Measurements from ENCODE around the gene NPAS1.

NPAS1 gene

DNA sequence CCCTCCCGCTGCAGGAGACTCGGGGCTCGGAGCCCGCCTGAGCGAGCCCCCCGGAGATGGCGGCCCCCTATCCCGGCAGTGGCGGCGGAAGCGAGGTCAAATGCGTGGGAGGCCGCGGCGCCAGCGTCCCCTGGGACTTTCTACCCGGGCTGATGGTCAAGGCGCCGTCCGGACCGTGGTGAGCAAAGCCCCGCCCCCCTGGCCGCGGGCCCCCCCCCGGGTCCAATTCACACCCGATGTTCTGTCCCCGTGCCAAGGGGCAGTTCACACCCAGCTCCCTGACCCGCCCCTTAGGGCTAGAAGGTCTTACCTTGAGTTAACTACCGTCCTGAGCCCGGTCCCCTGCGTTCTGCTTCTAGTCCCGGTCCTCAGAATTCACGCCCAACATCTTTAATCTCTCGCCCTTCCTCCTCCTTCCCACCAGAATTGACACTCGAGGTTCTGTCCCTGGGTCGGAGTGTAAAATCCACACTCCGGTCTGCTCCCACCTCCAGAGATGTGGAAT lies 1.4 kb downstream of the NPAS1 start:
- no peak for DNase-seq (ENCODE audit: low read depth in 2 of 2)

DNA sequence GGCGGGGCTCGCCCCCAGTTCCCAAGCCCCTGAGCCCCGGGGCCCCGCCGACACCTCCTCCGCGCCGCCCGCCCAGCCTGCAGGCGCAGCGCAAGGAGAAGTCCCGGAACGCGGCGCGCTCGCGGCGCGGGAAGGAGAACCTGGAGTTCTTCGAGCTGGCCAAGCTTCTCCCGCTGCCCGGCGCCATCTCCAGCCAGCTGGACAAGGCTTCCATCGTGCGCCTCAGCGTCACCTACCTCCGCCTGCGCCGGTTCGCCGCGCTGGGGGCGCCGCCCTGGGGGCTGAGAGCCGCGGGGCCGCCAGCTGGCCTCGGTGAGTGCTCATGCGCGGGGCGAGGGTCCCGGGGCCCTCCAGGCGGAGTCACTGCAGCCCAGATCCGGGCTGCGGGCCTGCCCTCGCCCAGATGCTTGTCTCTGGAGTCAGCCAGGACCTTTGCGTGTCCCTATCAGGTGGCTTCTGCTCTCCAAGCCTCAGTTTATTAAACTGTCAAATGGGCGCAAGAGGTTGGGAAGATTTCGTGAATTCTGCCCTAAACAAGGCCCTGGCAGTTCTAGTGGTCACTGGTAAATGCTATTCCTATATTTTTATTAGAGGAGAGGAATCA lies 2.0 kb downstream of the NPAS1 start:
- no peak for DNase-seq (ENCODE audit: low read depth in 2 of 2)

DNA sequence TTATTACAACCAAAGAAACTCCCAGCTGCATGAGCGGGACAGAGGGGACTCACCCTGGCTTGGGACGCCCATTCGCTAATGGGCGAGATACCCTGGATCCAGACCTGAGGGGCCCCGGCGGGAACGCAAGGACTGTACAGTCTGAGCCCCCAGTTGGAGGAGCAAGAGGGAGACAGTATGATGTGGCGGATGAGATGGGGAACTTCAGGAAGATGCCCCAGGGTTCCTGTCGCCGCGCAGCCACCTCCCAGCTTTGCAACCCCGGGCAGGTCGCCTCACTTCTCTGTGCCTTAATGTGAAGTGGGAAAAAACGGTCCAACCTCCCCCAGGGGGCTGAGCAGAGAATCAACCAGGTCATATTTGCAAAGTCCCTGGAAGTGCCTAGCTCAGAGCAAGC lies 2.5 kb downstream of the NPAS1 start:
- DNase-seq (ENCODE audit: low read depth in 2 of 2) = no peak

GRCh38 chr19:47022541-47023447 lies 3.2 kb downstream of the NPAS1 start:
- no peak for DNase-seq (ENCODE audit: low read depth in 2 of 2)

DNA sequence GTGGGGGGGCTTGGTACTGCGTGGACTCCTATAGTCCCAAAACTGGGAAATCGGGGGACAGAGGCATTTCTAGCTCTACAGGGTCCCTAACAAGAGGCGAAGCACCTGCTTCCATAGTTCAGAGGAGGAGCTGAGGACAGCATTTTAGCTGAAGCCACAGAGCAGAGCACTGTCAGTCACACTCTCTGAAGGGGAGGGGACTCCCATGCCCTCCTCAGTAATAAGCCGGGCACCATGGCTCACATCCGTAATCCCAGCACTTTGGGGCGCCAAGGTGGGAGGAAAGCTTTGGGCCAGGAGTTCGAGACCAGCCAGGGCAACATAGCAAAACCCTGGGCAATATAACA lies 3.8 kb downstream of the NPAS1 start:
- no peak for DNase-seq (ENCODE audit: low read depth in 2 of 2)

GRCh38 chr19:47024502-47024901 lies 4.9 kb downstream of the NPAS1 start:
- DNase-seq (ENCODE audit: low read depth in 2 of 2) = no peak

DNA sequence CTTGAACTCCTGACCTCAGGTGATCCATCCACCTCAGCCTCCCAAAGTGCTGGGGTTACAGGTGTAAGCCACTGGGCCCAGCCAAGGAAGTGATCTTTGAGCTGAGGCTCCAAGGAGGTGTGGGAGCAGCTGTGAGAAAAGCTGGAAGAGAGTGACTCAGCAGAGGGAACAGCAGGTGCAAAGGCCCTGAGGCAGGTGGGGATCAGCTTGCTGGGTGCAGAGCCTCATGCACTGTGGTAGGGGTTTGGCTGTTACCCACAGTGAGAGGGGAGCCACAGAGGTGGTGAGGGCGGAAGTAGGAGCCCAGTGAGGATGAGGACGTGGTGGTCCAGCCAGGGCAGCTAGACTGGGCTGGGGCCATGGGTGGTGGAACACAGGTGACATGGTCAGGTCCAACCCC lies 6.5 kb downstream of the NPAS1 start:
- no peak for DNase-seq (ENCODE audit: low read depth in 2 of 2)

GRCh38 chr19:47026889-47027288 lies 7.3 kb downstream of the NPAS1 start:
- no peak for DNase-seq (ENCODE audit: low read depth in 2 of 2)

DNA sequence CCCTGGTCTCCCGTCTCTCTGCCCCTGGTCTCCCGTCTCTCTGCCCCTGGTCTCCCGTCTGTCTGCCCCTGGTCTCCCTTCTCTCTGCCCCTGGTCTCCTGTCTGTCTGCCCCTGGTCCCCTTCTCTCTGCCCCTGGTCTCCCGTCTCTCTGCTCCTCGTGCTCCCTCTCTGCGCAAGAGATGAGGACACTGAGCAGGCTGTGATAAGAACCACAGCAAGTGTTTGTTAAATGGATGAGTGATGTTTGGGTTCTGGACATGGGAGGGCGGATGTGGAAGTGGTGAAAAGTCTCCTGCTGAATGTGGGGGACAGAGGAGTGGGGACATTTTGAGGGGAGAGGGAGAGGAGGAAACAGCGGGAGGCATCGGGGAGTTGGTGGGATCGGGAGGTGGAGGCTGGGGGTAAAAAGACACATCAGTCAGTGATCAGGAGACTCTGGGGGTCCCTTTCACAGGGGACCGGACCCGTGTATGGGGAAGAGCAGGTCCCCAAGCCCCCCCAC lies 8.0 kb downstream of the NPAS1 start:
- no peak for DNase-seq (ENCODE audit: low read depth in 2 of 2)

GRCh38 chr19:47028195-47028601 lies 8.6 kb downstream of the NPAS1 start:
- DNase-seq (ENCODE audit: low read depth in 2 of 2) = no peak

DNA sequence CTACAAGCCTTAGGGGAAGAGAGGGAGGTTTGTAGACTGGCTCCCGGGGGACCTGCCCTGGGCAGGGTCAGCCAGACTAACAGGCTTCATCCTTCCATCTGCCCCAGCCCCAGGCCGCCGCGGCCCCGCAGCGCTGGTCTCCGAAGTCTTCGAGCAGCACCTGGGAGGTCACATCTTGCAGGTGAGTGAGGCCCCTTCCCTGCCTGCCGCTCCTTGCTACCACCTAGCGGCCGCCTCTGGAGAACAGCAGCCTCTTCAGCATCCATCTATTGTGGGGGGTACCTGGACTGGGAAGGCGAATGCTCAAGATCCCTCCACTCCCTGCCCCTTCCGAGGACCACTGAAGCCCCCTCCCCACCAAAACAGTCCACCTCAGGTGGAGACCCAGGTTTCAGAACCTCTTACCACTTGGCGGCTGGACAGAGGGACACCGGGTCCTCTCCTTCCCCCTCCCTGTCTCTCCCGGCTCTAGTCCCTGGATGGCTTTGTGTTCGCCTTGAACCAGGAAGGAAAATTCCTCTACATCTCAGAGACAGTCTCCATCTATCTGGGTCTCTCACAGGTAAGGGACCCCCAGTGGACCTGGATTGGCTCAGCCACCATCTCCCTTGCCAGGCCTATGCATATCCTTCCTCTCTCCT lies 12.7 kb downstream of the NPAS1 start:
- peak; percentile 44 to 54 for DNase-seq (ENCODE audit: low read depth in 2 of 2)

DNA sequence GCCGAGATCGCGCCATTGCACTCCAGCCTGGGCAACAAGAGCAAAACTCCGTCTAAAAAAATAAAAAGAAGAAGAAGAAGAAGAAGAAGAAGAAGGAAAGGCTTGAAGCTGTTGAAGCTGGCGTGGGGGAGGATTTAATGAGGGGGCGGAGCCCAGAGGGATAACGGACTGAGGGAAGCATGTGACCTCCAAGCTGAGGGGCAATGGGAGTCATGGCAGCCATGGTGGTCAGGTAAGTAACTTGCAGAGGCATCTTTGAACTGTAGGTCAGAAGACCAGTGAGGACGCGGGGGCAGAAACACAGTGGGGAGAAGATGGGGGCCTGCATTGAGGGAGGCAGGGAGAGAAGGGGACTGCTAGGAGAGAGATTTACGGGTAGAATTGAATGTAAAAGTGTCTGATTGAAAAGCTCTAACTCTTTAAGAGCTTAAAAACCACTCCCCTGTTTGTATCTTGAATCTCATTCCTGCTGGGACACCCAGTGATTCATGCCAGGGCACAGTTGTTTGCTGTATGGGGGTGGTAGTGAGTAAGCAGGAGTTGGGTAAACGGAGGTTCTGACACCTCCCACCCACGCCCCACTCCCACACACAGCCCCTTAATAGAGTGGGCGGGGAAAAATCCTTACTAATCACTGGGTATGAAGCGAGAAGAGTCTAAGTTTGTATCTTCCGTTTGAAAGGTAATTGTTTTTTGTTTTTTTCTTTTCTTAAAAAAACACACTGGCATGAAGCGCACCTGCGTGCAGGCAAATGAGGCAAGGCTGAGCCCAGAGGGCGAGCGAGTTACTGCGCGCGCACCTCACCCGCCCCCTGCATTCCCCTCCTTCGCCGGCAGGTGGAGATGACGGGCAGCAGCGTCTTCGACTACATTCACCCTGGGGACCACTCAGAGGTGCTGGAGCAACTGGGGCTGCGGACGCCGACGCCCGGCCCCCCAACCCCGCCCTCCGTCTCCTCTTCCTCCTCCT lies 15.8 kb downstream of the NPAS1 start:
- DNase-seq (ENCODE audit: low read depth in 2 of 2) = peak; percentile 88 to 97

DNA sequence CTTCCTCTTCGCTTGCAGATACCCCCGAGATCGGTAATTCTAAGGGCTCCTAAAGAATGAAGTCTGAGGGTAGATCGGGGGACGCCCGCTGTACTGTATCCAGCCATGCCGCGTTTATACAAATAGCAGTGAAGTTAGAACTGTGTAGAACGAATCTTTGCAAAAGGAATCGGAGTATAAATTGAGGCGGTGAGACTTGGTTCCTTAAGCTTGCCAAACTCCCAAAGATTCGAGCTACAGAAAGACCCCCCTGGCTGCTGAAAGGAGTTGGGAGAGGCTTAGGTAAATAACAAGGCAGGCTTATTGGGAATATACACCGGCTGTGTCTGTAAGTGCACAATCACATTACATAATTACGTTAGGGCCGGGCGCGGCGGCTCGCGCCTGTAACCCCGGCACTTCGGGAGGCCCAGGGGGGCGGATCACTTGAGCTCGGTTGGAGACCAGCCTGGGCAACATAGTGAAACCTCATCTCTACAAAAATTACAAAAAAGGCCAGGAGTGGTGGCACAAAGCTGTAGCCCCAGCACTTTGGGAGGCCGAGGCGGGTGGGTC lies 16.5 kb downstream of the NPAS1 start:
- DNase-seq (ENCODE audit: low read depth in 2 of 2) = no peak

GRCh38 chr19:47037766-47038165 lies 18.1 kb downstream of the NPAS1 start:
- no peak for DNase-seq (ENCODE audit: low read depth in 2 of 2)

DNA sequence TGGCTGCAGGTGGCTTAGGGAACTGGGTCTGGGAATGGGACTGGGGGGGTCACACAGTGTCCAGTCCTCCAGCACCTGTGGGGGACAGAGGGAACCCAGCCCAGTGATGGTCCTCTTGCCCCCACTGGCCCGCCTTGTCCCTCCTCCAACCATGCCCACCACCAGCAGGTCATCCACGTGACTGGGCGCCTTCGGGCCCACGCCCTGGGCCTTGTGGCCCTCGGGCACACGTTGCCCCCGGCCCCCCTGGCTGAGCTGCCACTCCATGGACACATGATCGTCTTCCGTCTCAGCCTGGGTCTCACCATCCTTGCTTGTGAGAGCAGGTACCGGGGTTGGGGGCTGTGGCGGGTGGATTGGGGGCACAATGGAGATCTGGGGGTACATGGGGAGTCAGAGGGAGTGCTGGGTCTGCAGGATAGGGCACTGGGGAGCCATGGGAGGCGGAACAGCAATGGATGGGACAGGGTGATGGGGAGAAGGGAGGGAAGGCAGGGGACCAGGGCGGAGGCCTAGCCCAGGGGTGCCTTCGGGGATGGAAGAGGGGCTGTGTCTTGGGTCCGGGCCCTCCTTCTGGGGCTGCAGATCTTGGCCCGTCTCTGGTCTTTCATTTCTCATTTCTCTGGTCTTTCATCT lies 19.7 kb downstream of the NPAS1 start:
- no peak for DNase-seq (ENCODE audit: low read depth in 2 of 2)

GRCh38 chr19:47040869-47041268 lies 21.2 kb downstream of the NPAS1 start:
- DNase-seq (ENCODE audit: low read depth in 2 of 2) = no peak

DNA sequence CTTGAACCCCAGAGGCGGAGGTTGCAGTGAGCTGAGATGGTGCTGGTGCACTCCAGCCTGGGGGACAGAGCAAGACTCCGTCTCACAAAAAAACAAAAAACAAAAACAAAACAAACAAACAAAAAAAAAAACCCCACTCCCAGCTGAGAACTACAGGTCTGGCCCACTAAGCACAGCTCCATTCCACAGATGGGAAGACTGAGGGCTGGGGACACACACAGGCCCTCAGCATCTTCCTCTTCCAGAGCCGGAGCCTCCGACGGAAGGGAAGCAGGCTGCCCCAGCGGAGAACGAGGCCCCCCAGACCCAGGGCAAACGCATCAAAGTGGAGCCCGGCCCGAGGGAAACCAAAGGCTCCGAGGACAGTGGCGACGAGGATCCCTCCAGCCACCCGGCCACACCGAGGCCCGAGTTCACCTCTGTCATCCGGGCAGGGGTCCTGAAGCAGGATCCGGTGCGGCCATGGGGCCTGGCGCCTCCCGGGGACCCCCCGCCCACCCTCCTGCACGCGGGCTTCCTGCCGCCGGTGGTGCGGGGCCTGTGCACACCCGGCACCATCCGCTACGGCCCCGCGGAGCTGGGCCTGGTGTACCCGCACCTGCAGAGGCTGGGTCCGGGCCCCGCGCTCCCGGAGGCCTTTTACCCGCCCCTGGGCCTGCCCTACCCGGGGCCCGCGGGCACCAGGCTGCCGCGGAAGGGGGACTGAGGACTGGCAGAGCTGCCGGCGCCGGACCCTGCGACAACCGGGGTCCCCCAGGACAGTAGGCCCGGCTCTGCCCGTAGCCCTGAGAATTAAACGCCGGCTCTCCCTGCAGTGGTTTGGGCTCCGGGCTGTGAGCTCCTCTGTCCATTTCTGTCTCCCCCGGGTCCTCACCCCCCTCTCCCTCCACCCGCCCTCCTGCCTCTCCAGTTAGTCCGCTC lies 25.6 kb downstream of the NPAS1 start:
- DNase-seq (ENCODE audit: low read depth in 2 of 2) = no peak

DNA sequence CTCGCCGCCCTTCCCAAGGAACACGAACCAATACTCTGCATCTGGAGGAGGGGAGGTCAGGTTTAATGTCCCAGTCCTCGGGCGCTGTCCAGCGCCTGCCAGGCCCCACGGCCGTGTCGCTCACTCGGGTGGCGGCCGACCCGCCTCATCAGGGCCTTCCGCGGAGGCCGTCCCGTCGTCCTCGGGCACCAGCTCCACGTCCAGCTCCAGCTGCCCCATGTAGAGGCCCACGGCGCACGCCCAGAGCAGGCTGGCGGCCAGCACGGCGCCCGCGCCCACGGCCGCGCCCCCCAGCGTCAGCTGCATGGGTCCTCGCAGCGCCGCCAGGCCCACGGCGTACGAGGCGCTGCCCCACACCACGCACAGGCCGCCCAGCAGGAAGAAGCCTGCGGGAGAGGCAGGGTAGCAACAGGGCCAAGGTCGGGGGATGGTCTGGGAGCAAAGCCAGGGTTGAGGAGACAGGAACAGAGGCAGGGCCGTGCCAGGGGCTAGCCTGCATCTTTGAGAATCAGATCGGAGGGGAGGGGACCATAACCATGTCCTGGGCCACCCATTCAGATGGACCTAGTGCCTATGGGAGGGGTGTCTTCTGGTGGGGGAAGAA lies 26.3 kb downstream of the NPAS1 start:
- DNase-seq (ENCODE audit: low read depth in 2 of 2) = no peak

DNA sequence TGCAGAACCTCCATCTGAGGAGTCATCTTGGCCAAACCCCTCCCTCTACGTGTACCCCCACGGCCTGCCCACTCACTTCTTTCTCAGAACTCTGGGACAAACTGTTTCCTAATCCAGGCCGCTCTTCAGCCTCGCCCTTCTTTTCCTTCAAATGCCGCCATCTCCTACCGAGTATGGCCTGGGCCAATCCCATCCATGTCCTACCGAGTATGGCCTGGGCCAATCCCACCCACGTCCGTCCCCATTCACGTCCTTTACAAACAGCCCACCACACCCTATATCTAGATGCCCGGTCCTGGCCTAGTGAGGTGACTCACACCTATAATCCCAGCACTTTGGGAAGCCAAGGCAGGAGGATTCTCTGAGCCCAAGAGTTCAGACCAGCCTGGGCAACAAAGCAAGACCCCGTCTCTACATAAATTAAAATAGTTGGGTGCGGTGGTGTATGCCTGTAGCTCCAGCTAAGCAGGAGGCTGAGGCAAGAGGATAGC lies 27.7 kb downstream of the NPAS1 start:
- no peak for DNase-seq (ENCODE audit: low read depth in 2 of 2)
